ENCODE data around the gene DPEP1.

DPEP1 gene

DNA sequence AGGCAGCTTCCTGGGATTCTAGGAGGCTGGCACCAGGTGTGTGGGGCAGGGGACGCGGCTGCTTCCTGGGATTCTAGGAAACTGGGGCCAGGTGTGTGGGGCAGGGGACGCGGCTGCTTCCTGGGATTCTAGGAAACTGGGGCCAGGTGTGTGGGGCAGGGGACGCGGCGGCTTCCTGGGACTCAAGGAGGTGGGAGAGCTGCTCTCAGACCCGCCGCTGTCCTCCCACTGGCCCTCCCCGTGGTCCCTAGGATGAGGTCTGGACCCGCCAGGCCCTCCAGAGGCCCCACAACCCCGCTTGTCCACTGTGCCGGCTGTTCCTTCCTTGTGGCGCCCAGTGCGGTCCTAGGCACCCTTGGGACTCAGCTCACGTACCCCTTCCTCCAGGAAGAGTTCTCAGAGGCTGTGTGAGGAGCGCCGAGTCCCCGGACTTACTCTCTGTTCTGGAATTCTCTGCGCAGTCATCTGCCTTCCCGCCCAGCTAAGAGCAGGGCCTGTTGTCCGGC, 565 bp downstream of the DPEP1 start:
- DNase-seq (ENCODE audit: low read depth), result no peak
- no peak overlapping the region for H3K4me3 ChIP-seq (ENCODE audit: low read length)

DNA sequence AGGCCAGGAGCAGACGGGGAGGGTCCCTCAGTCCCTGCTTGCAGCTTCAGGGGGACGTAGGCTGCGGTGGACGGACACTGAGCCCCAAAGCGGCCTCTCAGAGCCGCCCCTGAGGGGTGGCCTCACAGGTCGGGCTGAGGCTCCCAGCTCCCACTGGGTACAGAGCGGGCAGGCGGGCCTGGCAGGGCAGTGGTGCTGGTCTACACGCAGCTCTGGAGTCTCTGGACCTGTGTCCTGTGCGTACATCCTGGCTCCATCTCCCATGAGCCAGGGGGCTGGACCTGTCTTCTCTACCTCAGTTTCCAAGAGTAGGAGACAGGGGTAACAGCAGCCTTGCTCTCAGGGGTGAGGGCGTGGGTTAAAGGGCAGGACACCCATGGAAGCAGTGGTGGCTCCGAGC, 1.7 kb downstream of the DPEP1 start:
- TF ChIP-seq, protein P1, sequence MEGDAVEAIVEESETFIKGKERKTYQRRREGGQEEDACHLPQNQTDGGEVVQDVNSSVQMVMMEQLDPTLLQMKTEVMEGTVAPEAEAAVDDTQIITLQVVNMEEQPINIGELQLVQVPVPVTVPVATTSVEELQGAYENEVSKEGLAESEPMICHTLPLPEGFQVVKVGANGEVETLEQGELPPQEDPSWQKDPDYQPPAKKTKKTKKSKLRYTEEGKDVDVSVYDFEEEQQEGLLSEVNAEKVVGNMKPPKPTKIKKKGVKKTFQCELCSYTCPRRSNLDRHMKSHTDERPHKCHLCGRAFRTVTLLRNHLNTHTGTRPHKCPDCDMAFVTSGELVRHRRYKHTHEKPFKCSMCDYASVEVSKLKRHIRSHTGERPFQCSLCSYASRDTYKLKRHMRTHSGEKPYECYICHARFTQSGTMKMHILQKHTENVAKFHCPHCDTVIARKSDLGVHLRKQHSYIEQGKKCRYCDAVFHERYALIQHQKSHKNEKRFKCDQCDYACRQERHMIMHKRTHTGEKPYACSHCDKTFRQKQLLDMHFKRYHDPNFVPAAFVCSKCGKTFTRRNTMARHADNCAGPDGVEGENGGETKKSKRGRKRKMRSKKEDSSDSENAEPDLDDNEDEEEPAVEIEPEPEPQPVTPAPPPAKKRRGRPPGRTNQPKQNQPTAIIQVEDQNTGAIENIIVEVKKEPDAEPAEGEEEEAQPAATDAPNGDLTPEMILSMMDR (IDR thresholded peaks at IDR 0.05; ENCODE audit: insufficient read depth, low read depth, low read length, missing control alignments), result no peak
- H3K4me3 ChIP-seq (ENCODE audit: low read length), result no peak overlapping the region
- DNase-seq (ENCODE audit: low read depth), result no peak

More for the DNA sequence above, 565 bp downstream of the DPEP1 start:
- TF ChIP-seq, protein P1 (IDR thresholded peaks at IDR 0.05; ENCODE audit: insufficient read depth, low read depth, low read length, missing control alignments), result no peak

DNA sequence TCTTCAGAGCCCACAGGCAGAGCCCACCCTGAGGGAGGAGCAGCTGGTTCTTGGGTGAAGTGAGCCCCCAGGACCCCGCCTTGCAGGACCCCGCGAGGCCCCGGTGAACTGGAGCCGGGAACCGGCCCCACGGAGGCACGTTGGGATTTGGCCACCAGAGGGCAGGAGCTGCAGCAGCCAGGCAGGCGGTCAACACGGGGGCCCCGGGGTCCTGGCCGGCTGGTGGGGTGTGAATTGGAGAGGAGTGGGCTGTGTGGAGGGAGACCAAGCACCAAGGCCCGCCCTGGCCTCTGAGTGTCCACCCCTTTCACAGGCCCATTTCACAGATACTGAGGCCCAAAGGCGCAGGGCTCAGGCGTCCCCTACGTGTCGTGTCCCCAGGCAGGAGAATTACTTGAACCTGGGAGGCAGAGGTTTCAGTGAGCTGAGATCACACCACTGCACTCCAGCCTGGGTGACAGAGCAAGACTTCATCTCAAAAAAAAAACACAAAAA, 2.2 kb downstream of the DPEP1 start:
- no peak overlapping the region for H3K4me3 ChIP-seq (ENCODE audit: low read length)
- no peak for DNase-seq (ENCODE audit: low read depth)
- TF ChIP-seq, protein P1 (IDR thresholded peaks at IDR 0.05; ENCODE audit: insufficient read depth, low read depth, low read length, missing control alignments), result peak; percentile 64

DNA sequence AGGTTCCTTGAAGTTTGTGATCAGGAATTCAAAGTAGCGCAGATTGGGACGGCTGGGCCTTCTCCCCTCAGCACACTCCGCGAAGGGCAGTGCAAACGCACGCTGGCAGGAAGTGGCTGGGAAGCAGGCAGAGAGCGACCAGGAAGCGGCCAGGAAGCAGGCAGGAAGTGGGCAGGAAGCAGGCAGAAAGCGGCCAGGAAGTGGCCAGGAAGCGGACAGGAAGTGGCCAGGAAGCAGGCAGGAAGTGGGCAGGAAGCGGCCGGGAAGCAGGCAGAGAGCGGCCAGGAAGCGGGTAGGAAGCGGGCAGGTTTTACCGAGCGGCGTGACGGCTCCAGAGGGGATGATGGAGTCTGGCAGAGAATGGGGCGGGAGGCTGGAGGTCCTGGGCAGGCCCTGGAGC, 3.2 kb downstream of the DPEP1 start:
- DNase-seq (ENCODE audit: low read depth), result no peak
- TF ChIP-seq, protein P1 (IDR thresholded peaks at IDR 0.05; ENCODE audit: insufficient read depth, low read depth, low read length, missing control alignments), result no peak
- H3K4me3 ChIP-seq (ENCODE audit: low read length), result no peak overlapping the region

DNA sequence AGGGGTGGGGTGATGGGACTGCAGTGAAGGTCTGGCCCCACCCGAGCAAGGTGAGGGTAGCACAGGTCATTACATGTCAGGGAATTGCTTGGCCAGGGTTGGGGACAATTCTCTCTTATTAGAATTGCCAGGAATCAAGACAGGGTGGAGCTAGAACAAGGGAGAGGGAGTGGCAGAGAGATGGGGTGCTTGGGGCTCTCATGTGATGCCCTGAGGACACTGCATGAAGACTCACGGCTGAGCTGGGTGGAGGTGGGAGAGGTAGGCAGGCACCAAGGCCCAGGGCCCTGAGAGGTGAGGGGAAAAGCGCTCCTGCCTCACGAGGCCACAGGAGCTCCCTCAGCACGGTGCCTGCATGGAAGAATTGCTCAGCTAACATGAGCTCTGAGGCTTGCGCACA, 3.6 kb downstream of the DPEP1 start:
- DNase-seq (ENCODE audit: low read depth), result no peak
- TF ChIP-seq, protein P1 (IDR thresholded peaks at IDR 0.05; ENCODE audit: insufficient read depth, low read depth, low read length, missing control alignments), result no peak
- no peak overlapping the region for H3K4me3 ChIP-seq (ENCODE audit: low read length)

DNA sequence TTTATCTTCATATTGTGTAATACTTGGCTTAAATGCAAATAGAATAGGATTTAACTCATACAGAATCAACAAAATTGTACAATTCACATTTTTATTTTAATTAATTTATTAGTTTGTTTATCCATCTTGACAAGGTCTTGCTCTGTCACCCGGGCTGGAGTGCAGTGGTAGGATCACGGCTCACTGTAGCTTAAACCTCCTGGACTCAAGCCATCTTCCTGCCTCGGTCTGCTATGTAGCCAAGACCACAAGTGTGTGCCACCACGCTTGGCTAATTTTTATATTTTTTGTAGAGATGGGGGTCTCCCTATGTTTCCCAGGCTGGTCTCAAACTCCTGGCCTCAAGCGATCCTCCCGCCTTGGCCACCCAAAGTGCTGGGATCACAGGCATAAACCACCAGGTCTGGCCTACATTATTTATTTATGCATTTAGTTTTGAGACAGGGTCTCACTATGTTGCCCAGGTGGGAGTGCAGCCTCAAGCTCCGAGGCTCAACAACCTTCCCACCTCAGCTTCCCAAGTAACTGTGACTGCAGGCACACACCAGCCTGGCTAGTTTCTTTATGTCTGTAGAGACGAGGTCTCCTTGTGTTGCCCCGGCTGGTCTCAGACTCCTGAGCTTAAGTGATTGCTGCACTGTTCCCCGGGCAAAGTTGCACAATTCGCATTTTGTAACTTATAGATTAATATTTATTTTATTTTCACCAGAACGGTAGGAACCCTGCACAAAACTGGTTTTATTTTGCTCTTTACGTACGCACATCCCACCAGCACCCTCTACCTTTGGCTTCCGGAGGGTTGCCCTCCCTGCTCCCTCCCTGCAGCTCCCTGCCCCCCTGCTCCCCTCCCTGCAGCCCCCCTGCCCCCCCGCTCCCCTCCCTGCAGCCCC, 4.9 kb downstream of the DPEP1 start:
- TF ChIP-seq, protein P1 (IDR thresholded peaks at IDR 0.05; ENCODE audit: insufficient read depth, low read depth, low read length, missing control alignments), result no peak
- H3K4me3 ChIP-seq (ENCODE audit: low read length), result no peak overlapping the region
- no peak for DNase-seq (ENCODE audit: low read depth)

Data from epithelial cell of esophagus (primary cell).